A673 (cell line): ENCODE results near the gene CDC40.

Source experiments
- EZH2 ChIP-seq: fragments of 200-600 bp; sonication (generic); IDR thresholded peaks from 2 replicates; pipeline ENCODE4 v1.6.1; 2017; ENCODE audit warnings: borderline replicate concordance, low read depth, mild to moderate bottlenecking, mixed read lengths, antibody characterized with exemption, low read length; ENCODE audit not compliant: poor library complexity, severe bottlenecking
- TF ChIP-seq, protein P1 (sequence below): fragments of 300-800, 200-600 bp; sonication (generic); conservative IDR thresholded peaks from 2 replicates; pipeline ENCODE4 v1.5.1; 2017; ENCODE audit warnings: low read depth, mild to moderate bottlenecking, antibody characterized with exemption, low read length, moderate library complexity, mixed read lengths

DNA sequence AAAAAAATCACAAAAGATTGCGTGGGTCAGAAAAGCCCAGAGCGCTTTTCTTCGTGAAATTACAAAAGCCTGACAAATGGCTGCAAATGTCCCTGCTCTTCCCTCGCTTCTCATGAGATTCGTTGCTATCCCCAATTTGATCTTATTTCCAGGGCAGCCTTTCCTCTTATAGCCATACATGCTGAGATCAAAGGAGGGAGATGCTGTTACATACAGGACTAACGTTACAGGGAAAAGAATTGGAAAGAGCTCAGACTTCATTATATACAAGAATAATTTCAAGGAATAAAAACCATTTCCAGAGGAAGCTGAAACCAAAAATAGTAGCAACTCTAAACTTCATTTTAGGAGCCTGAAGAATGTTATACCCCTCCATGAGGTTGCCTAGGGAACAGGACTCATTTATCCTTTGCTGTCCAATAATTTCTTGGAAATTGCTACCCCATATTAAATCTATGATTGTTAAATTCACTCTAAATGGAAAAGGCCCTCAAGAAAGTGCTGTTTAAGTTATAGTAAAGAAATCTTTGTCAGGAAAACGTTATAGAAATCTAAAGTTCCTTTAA, 97.0 kb downstream of the CDC40 start:
- TF ChIP-seq, protein P1, sequence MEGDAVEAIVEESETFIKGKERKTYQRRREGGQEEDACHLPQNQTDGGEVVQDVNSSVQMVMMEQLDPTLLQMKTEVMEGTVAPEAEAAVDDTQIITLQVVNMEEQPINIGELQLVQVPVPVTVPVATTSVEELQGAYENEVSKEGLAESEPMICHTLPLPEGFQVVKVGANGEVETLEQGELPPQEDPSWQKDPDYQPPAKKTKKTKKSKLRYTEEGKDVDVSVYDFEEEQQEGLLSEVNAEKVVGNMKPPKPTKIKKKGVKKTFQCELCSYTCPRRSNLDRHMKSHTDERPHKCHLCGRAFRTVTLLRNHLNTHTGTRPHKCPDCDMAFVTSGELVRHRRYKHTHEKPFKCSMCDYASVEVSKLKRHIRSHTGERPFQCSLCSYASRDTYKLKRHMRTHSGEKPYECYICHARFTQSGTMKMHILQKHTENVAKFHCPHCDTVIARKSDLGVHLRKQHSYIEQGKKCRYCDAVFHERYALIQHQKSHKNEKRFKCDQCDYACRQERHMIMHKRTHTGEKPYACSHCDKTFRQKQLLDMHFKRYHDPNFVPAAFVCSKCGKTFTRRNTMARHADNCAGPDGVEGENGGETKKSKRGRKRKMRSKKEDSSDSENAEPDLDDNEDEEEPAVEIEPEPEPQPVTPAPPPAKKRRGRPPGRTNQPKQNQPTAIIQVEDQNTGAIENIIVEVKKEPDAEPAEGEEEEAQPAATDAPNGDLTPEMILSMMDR, result no peak
- TF ChIP-seq EZH2, result no peak
